Activated naive CD8-positive, alpha-beta T cell treated with anti-CD3 and anti-CD28 coated beads, Interleukin-2, amount 50 U/mL, for 16 hours (primary cell): ENCODE results near the gene ZDHHC1.

Source experiments
- DNase-seq: peaks from one replicate; pipeline ENCODE4 v3.0.0-alpha.2; 2020; ENCODE audit warnings: low read depth, low spot score

The ZDHHC1 gene

DNA sequence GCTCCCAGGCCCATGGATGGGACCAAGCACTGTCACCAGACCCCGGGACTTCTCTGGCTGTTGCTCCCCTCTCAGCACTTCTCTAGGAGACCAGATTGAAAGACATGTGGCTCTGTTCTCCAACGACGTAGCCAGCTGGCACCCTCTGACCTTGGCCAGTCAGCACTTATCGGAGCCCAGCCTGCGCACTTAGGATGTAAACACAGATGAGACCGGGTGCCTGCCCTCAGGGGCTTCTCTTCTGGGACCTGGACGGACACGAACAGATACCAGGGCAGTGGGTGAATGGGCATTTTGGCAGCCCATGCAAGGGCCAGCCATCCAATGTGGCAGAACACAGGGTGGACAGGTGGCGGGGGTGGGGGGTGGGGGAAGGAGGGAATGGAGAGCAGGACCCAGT is 6.6 kb downstream of the ZDHHC1 start:
- no peak for DNase-seq

DNA sequence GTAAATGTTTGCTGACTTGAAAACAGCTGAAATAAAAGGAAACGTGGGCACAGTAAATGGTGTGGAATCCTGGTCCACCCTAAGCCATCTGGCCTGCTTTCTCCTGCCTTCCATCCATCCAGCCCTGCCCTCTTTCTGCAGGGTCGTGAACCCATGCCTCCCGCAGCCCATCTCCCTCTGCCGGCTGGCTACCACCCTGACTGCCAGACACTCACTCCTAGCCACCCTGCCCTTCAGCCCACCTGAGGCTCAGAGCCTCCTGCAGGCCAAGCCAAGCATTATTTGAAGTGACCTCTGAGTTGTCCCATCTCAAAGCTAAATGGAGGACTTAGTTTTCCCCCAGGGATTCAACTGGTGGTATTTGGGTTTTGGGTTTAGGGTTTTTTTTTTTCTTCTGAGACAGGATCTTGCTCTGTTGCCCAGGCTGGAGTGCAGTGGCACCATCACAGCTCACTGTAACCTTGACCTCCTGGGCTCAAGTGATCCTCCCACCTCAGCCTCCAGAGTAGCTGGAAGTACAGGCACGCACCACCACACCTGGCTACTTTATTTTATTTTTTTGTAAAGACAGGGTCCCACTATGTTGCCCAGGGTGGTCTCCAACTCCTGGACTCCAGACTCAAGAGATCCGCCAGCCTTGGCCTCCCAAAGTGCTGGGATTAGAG is 8.4 kb downstream of the ZDHHC1 start:
- no peak for DNase-seq

DNA sequence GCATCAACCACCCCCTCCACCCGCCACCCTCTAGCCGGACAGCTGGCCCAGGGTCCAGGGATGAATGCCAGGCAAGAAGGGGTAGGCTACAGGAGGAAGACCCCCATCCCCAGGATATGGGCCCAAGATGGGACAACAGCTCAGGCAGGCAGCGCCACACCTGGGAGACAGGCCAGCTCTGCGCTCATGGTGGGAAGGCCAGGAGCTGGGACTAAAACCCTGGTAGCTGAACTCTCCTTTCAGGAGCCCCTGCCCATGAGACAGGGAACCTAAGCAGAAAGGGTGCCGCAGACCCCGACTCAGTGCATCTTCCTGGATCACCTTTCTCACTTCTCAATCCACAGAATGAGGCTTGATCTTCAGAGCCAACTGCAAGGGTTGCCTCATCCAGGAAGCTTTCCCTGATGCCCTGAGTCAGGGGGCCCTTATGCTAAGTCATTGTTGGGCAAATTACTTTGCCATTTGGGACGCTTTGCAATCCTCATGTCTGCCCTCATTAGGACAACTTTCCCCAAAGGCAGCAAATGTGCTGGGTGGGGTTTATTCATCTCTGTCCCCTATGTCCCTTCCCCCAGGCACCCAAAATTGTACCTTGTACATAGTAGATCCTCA is 9.0 kb downstream of the ZDHHC1 start:
- no peak for DNase-seq

DNA sequence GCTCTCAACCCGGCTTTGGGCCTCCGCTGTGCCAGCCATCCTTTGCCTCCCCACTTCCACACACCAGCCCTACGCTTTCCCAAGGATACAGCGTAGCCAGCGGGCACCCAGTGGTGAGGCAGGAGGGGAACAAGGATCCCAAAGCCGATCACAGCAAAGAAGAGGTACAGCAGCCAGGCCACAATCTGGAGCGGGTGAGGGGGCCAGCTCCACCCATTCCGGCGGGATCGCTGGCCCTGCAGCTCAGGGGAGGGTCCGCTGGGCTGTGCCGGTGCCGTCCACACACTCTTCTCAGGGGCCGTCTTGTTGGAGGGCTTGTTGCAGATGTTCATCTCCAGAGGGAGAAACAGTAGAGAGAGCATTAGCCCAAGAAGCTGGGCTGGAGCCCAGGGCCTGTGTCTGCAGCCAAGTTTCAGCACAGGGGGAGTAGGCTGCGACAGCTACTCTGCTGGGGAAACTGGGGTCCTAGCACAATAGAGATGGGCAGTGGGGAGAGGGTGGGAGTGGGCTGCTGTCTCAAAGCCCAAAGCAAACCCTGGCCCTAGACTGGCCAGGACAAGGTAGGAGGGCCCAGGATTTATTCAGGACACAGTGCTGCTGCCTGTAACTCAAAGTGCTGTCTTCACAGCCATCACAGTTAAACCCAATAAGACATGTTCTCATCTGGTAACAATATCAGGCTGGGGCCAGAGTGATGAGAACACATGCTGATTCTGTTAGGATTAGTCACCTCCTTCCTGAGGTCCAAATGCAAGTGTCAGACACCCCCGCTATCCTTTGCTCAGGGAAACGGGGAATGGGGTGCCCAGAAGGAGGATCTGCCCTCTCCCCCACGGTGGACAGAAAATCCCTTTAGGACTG is 9.9 kb downstream of the ZDHHC1 start:
- DNase-seq, result no peak

- DNase-seq, result no peak
Measured at GRCh38 chr16:67405336-67405735, 10.9 kb downstream of the ZDHHC1 start.

GRCh38 chr16:67404740-67405226 is 11.5 kb downstream of the ZDHHC1 start:
- no peak for DNase-seq

DNA sequence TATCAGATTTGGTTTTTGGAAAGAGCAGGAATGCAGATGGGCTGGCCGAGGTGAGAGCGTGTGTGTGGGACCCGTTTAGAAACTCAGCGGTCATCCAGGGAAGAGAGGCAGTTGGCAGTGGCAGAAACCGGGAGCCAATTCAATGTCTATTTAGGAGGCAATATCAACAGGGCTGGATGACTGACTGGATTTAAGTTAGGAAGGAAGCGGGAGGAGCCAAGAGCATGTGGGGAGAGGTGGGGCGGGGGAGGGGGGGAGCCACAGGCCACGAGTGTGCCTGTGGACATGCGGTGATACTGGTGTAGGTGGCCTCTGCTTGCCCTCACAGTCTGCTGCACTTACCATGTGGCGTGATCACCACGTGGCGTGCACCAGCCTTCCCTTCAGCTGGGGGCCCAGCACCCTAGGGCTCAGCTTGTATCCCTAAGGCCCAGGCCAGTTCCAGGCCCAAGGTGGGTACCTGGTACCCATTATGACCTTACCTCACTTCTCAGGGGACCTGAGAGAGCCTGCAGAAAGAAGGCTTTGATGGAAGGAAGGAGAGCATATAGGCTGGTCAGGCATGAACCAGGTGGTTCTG is 12.2 kb downstream of the ZDHHC1 start:
- no peak for DNase-seq

GRCh38 chr16:67400901-67401300 is 15.4 kb downstream of the ZDHHC1 start:
- DNase-seq, result no peak

- DNase-seq, result no peak
Measured at GRCh38 chr16:67399749-67400704, 16.2 kb downstream of the ZDHHC1 start.

DNA sequence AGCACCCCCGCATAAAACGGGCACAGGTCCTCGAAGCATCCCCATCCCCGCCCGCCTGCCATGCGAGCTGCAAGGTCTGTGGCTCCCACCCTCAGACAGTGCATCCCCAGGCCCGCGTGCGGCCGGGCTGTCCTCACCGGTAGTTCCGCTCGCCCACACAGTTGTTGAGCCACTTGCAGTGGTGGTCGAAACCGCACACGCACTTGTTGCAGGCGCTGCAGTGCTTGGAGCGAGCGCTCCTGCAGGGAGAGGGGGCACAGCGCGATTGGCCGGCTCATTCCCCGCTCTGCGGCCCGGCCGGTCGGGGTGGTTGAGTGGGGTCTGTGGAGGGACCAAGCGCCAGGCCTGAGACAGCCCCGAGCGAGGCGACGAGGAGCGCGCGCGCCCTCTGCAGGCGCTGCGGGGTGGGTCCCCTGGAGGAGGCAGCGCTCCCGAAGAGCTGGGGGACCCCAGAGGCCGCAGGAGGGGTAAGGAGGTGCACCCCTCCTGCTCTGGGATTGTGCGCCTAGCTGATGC is 17.0 kb downstream of the ZDHHC1 start:
- no peak for DNase-seq

DNA sequence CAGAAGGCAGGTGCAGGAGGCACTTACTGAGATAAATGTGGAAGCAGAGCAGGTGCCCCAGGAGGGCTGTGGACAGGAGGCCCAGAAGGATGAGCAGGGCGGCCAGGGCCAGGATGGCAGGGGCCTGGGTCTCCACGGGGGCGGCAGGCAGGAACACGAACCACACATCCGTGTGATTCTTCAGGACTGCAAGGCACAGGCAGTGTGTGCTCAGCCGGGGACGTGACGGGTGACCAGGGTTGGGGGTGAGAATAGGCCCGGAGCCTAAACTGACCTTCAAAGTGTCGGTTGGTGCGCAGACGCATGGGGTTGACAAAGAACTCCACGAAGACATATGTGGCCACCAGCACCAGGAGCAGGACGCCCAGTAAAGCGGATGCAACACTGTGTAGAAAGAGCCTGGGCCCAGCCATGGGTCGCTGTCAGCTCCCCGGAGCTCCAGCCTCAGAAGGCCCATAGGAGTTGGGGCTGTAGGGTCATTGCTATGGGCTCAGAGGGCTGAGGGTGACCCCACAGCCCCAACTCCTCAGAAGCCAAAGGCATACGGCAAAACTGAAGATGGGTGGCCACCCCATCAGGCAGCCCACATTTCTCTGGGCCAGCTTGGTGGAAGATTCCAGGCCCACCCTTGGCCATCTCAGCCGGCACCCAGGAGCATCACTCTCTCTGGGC is 17.6 kb downstream of the ZDHHC1 start:
- DNase-seq, result no peak

GRCh38 chr16:67397812-67398545 is 18.3 kb downstream of the ZDHHC1 start:
- DNase-seq, result no peak

DNA sequence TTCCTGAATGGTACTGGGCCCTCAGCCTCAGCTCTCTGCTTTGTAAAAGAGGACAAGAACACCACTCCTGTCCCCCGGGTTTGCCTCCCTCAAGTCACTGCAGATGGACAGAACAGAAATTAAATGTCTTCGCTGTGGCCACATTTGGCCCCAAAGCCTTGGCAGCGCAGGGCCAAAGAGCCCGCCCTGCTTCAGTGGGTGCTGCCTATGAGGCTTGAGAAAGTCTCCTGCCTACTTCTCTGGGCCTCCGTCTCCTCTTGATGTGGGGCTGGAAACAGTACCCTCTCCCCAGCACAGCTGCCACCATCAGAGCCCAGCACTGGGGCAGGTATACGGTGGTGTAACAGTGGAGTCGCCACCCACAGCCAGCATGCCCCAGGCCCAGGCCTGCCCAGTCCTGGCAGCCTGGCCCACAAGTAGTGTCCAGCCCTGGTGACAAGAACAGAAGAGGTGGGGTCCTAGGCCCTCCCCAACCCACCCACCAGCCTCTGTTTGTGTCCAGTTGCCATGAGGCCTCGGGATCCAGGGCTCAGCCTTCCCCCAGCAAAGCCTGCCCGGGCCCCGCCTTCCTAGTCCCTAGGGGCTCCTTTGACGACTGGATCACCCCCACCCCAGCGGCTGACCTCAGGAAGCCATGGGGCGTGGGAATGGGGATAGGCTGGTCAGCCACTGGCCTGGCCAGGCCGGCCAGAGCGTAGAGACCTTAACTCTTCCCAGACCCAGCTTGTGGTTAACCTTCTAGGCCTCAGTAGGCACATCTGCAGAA is 19.1 kb downstream of the ZDHHC1 start:
- no peak for DNase-seq

- DNase-seq, result no peak
Measured at GRCh38 chr16:67396159-67397035, 19.9 kb downstream of the ZDHHC1 start.

- DNase-seq, result no peak
Measured at GRCh38 chr16:67395458-67396158, 20.7 kb downstream of the ZDHHC1 start.

DNA sequence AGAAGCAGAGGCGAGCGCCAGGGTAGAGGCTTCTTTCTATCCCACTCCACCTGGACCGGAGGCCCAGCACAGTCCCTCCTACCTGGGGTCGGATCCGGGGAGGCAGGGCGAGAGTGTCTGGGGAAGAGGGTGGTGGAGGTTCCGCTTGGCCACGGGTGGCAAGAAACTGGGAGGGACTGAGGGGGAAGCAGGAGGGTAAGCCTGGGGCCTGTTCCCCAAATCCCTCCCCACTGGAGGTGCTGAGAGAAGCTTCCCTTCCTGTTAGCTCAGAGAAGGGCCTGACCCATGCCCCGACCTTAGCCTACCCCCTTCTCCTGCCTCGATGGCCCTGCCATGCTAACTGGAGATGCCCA is 21.2 kb downstream of the ZDHHC1 start:
- DNase-seq, result no peak
